Cardiac muscle cell (in vitro differentiated cells and primary cell): ENCODE results near the gene PCGF3. TPM values are rescaled to one million over a fixed set of nuclear protein-coding genes. Genes with fewer than 3 reads are reported as not detected.
"Not testable (repeated sequence)": the region's sequence is repeated elsewhere in the genome, so short reads cannot be mapped to it uniquely, and the experiment has no call there.

ENCODE experiments used
- DNase-seq, 2 donors: peaks; one replicate each; pipeline versions ENCODE4 v3.0.0 to v3.0.0-alpha.2; 2010 to 2017; ENCODE audit warnings: low read depth in 1 of 2, low spot score in 1 of 2
- H3K27ac ChIP-seq: fragments of 200-600 bp; sonication (generic); 2 replicates; pipeline ENCODE4 v1.5.1; 2016
- H3K27me3 ChIP-seq: fragments of 200-600 bp; sonication (generic); 2 replicates; pipeline ENCODE4 v1.6.0; 2016; ENCODE audit warnings: control low read depth
- H3K36me3 ChIP-seq: fragments of 200-600 bp; sonication (generic); 2 replicates; pipeline ENCODE4 v1.5.1; 2016; ENCODE audit warnings: control low read depth
- H3K4me1 ChIP-seq: fragments of 200-600 bp; sonication (generic); 2 replicates; pipeline ENCODE4 v1.8.1; 2017; ENCODE audit warnings: low read depth, mild to moderate bottlenecking, mixed run types
- H3K4me3 ChIP-seq: fragments of 200-600 bp; sonication (generic); 2 replicates; pipeline ENCODE4 v1.5.1; 2016; ENCODE audit warnings: mild to moderate bottlenecking
- H3K9me3 ChIP-seq: fragments of 200-600 bp; sonication (generic); 2 replicates; pipeline ENCODE4 v1.5.1; 2017; ENCODE audit warnings: low read depth, mild to moderate bottlenecking, control low read depth
- CTCF ChIP-seq: IDR thresholded peaks from 2 replicates; pipeline ENCODE4 v1.5.1; 2012; ENCODE audit warnings: low read depth, mild to moderate bottlenecking, low read length
- polyA plus RNA-seq: library from polyadenylated mRNA; unstranded; fragments of >200 nt; fragmentation: Nextera tagmentation; extraction: Ambion mirVana; gene quantifications from 2 replicates; pipeline ENCODE4 v1.2.1, GENCODE V29; 2016
- total RNA-seq: library from RNA; depleted of rRNA; stranded (reverse); fragments of >200 nt; gene quantifications from 2 replicates; pipeline ENCODE4 v1.2.3, GENCODE V29; 2016

The PCGF3 gene
- total and polyA plus RNA-seq, 2 experiments from 2014 or later, result 32.8 to 118 TPM

- Histone ChIP-seq H3K4me3 (no peak overlapping the region), H3K4me1 (no peaks in the 10 kb centered on the region), H3K27ac (no peak overlapping the region), H3K36me3 (peaks cover 8% of the 10 kb centered on the region), H3K9me3 (no peaks in the 10 kb centered on the region), H3K27me3 (no peaks in the 10 kb centered on the region)
- DNase-seq, result no peak
- no peak for TF ChIP-seq CTCF
Measured at GRCh38 chr4:752196-752861, 46.7 kb downstream of the PCGF3 start.

GRCh38 chr4:753186-753585 is 47.6 kb downstream of the PCGF3 start:
- H3K36me3 ChIP-seq, H3K4me1 ChIP-seq, H3K27me3 ChIP-seq, DNase-seq, H3K9me3 ChIP-seq, H3K27ac ChIP-seq, H3K4me3 ChIP-seq: not testable (repeated sequence)

- Histone ChIP-seq H3K27me3 (no peaks in the 10 kb centered on the region), H3K36me3 (peaks cover 5% of the 10 kb centered on the region), H3K4me3 (no peak overlapping the region), H3K27ac (peak overlapping the region; percentile 17), H3K9me3 (no peaks in the 10 kb centered on the region), H3K4me1 (no peaks in the 10 kb centered on the region)
- DNase-seq, result no peak
- TF ChIP-seq CTCF, result no peak
Measured at GRCh38 chr4:754221-755120, 48.8 kb downstream of the PCGF3 start.

GRCh38 chr4:757111-757510 is 51.5 kb downstream of the PCGF3 start:
- peaks cover 4% of the 10 kb centered on the region for H3K4me1 ChIP-seq
- TF ChIP-seq CTCF, result no peak
- DNase-seq, result no peak
- no peaks in the 10 kb centered on the region for H3K9me3 ChIP-seq
- H3K27ac ChIP-seq, result no peak overlapping the region
- peaks cover 9% of the 10 kb centered on the region for H3K36me3 ChIP-seq
- H3K4me3 ChIP-seq, result no peak overlapping the region
- H3K27me3 ChIP-seq, result no peaks in the 10 kb centered on the region

- not testable (repeated sequence) for H3K27me3 ChIP-seq, H3K4me3 ChIP-seq, H3K9me3 ChIP-seq, H3K4me1 ChIP-seq, H3K36me3 ChIP-seq, DNase-seq
- H3K27ac ChIP-seq, result peak overlapping the region; percentile 22
Measured at GRCh38 chr4:759810-760209, 54.2 kb downstream of the PCGF3 start.

GRCh38 chr4:760616-761015 is 55.0 kb downstream of the PCGF3 start:
- H3K36me3 ChIP-seq, result peaks cover 4% of the 10 kb centered on the region
- no peaks in the 10 kb centered on the region for H3K27me3 ChIP-seq
- H3K9me3 ChIP-seq, result no peaks in the 10 kb centered on the region
- H3K4me3 ChIP-seq, result no peak overlapping the region
- no peak for TF ChIP-seq CTCF
- H3K27ac ChIP-seq, result peak overlapping the region; percentile 22
- no peak for DNase-seq
- H3K4me1 ChIP-seq, result peaks cover 4% of the 10 kb centered on the region
